Measurements from ENCODE around the gene PDLIM4.

- TF ChIP-seq SREBF2 (IDR thresholded peaks at IDR 0.05) (no peak), RAD21 (conservative IDR thresholded peaks at IDR 0.05 in 1 of 2, IDR thresholded peaks at IDR 0.05 in 1 of 2) (no peak), ZSCAN20 (CRISPR knock-in tag; IDR thresholded peaks at IDR 0.05) (no peak), POLR2AphosphoS2 (conservative IDR thresholded peaks at IDR 0.05; ENCODE audit: low read length) (no peak), CTCF (IDR thresholded peaks at IDR 0.05) (no peak), POLR2A (IDR thresholded peaks at IDR 0.05; ENCODE audit: low read length) (no peak), HDAC2 (IDR thresholded peaks at IDR 0.05) (no peak), CHD2 (IDR thresholded peaks at IDR 0.05; ENCODE audit: low read length, partially characterized antibody) (no peak), SMC3 (IDR thresholded peaks at IDR 0.05) (no peak), MAX (IDR thresholded peaks at IDR 0.05) (no peak), HMGXB4 (CRISPR knock-in tag; IDR thresholded peaks at IDR 0.05; ENCODE audit: borderline replicate concordance) (no peak), ELK1 (IDR thresholded peaks at IDR 0.05; ENCODE audit: low read depth, low read length) (no peak), JUN (IDR thresholded peaks at IDR 0.05) (no peak), EP300 (IDR thresholded peaks at IDR 0.05) (no peak)
These were observed 37.5 kb upstream of the PDLIM4 start for GRCh38 chr5:132219981-132220380.

All from A549 (cell line).